HG02870 (cell line): Measurements from ENCODE around the gene MRPL52.
"Not testable (repeated sequence)": the region's sequence is repeated elsewhere in the genome, so short reads cannot be mapped to it uniquely, and the experiment has no call there.

Experiments
- ATAC-seq: cut with Tn5 transposase; IDR thresholded peaks from one replicate; pipeline ENCODE4 v1.9.1; 2021; ENCODE audit warnings: mild to moderate bottlenecking, moderate library complexity; ENCODE audit not compliant: unreplicated experiment

The MRPL52 gene

DNA sequence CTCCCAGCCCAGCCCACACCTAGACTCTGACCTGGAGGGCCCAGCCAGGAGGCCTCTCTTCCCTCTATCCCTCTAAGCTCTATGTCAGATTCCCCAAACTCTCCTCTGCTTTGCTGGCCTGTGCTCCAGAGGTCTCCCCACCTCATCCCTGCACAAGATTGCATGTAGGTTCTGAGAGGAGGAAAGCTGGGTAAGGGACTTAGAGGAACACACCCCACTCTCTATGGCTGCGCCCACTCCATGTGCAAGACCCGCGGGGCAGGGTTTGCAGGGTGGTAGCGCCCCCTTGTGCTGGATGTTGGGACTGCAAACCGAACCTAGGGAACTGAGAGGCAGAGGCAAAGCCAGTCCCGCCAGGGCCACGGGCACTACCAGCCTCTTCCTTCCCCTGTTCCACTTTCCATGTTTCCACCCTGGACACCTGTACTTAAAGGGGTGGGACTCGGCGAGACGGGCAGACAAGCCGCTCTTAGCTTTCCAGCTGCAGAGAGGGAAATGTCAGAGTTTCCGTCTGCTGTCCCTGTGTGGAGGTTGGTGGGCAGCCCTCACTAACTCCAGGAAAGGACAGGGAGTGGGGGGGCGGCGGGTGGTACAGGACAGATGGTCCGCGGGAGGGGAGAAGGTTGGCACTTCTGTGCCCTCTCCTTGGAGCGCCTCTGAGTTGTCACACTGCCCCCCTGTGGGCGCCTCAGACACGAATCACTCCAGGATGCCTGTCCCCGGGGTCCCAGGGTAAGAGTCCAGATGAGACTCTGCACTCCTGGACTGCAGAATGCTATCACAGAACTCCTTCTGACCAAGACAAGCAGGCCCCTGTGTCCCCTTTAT, 23.5 kb downstream of the MRPL52 start:
- ATAC-seq: peak; percentile 74

DNA sequence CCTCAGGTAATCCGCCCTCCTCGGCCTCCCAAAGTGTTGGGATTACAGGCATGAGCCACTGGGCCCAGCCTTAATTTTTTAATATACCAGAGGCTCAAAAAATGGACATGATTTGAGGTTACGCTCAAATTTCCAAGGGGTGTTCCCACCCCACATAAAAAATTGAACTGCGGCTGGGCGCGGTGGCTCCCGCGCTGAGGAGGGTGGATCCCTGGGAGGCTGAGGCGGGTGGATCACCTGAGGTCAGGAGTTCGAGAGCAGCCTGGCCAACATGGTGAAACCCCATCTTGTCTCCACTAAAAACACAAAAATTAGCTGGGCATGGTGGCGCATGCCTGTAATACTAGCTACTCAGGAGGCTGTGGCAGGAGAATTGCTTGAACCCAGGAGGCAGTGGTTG, 24.6 kb downstream of the MRPL52 start:
- not testable (repeated sequence) for ATAC-seq

DNA sequence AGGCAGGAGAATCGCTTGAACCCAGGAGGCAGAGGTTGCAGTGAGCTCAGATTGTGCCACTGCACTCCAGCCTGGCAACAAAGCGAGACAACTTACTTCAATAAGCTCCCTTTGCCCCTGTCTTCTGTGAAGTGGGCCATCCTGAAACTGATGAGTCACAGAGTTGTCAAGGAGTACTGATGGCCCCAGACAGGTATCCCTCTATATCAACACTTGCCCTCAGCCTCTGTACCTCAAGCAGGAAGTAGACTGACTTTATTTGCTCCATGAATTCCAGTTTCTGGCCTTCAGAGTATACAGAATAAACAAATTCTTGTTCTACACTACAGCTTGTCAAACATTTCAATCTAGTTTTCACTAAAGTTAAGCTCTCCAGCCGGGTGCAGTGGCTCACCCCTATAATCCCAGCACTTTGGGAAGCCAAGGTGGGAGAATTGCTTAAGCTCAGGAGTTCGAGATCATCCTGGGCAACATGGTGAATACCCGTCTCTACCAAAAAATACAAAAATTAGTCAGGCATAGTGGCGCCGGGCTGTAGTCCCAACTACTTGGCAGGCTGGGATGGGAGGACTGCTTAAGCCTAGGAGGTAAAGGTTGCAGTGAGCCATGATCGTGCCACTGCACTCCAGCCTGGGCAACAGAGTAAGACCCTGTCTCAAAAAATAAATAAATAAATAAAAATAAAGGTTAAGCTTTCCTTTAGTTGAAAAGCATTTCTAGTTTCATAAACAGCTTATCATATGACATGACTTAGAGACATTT, 25.5 kb downstream of the MRPL52 start:
- no peak for ATAC-seq

DNA sequence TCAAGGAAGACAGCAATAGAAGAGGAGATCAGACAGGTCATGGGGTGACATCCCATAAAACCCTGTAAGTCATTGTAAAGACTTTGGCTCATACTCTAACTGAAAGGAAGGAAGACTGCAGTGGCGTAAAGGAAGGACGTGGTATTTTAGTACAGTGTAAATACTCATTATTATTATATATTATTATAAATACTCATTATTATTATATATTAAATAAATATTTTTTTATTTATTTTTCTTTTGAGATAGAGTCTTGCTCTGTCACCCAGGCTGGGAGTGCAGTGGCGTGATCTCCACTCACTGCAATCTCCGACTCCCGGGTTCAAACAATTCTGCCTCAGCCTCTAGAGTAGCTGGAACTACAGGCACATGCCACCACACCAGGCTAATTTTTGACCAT, 26.7 kb downstream of the MRPL52 start:
- no peak for ATAC-seq

DNA sequence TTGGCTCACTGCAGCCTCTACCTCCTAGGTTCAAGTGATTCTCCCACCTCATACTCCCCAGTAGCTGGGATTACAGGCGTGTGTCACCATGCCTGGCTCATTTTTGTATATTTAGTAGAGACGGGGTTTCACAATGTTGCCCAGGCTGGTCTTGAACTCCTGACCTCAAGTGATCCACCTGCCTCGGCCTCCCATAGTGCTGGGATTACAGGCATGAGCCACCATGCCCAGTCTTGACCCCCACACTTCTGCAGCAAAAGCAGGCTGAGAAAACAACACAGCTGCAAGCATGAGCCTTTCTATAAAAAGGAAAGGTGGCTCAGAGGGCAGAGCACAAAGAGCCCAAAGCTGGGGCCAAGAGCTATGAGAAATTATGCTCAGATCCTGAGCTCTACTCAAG, 30.7 kb downstream of the MRPL52 start:
- not testable (repeated sequence) for ATAC-seq

DNA sequence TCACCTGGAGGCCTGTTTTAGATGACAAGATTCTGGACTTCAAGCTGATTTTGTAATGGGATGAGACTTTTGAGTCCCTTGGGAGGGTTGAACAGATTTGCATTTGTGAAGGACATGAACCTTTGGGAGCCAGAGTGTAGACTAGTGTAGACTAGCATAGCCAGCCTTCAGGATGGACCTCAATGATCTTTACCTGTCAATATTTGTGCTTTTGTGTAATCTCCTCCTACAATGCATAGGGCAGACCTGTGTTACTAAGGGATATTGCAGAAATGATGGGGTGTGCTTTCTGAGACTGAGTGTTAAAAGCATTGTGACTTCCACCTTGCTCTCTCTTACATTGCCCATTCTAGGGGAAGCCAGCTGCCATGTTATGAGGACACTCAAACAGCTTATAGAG, 32.0 kb downstream of the MRPL52 start:
- ATAC-seq: no peak

DNA sequence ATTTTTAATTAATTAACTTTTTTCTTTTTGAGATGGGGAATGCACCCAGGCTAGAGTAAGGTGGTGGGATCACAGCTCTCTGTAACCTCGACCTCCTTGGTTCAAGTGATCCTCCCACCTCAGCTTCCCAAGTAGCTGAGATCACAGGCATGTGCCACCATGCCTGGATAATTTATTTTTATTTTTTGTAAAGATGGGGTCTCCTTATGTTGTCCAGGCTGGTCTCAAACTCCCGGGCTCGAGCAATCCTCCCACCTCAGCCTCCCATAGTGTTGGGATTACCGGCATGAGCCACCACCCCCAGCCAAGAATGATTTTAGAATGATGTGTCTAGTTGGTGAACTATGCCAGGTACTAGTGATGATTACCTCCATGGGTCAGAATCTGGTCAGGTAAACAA, 35.3 kb downstream of the MRPL52 start:
- no peak for ATAC-seq

DNA sequence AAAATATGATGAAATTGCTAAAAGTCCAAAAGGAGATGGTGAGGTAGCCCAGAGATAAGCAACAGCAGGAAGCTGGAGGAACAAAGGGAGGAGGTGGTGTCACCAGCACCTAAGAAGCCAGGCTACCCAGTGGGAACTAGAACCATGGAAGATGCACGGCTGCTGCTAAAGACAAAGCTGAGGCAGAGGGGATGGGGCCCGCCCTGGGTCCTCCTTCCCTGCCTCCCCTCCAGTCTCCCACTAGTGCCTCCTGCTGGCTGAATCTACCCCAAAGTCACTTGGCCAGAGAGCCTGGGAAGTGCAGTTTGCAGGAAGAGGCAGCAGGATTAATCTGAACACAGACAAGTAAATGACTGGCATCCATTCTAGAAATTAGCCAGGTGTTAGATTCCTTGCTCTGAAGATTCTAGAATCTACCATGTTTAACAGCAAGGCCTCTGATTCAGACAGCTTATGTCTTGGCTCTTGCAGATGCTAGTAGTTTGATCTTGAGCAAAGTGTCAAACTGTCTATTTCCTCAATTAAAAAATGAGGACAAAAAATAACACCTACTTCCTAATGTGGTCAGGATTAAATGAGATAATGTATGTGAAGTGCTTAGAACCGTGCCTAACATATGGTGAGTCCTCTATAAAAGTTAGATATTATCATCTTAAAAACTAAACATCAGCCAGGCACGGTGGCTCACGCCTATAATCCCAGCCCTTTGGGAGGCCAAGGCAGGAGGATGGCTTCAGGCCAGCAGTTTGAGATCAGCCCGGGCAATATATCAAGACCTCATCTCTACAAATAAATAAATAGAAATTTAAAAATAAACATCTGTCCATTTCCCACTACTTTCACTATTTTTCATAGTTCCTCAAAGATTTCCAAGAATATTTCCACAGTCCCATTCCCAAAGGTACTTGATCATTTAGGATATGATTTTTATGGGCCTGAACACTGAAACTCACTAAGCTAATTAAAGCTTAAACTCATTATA, 36.0 kb downstream of the MRPL52 start:
- ATAC-seq: no peak

DNA sequence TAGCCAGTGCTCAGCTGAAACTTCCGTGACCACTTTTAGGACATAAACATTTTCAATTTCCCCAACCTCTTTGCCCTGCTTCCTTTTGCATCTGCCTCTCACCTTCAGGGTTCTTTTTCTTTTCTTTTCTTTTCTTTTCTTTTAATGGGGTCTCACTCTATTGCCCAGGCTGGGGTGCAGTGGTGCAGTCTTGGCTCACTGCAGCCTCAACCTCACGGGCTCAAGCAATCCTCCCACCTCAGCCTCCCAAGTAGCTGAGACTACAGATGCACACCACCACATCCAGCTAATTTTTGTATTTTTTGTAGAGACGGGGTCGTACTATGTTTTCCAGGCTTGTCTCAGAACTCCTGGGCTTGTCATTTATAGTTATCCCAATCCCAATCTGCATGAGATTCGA, 37.2 kb downstream of the MRPL52 start:
- no peak for ATAC-seq

DNA sequence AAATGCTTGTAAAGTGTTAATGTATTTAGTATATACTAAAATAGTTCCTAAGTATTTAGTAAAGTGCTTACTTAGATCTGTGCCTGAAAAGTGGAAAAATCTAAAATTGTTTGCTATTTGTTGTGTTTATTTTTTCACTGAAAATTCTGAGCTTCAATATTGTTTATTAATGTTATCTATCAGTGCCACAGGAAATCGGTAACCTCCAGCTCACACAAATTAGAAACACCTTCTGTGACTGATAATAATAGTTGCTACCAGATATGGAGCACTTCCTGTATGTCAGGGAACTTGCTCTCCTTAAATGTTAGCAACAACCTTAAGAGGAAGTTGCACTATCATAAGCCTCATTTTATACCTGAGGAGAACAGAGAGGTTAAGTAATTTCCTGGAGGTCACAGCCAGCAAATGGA, 41.1 kb downstream of the MRPL52 start:
- ATAC-seq: peak; percentile 44

DNA sequence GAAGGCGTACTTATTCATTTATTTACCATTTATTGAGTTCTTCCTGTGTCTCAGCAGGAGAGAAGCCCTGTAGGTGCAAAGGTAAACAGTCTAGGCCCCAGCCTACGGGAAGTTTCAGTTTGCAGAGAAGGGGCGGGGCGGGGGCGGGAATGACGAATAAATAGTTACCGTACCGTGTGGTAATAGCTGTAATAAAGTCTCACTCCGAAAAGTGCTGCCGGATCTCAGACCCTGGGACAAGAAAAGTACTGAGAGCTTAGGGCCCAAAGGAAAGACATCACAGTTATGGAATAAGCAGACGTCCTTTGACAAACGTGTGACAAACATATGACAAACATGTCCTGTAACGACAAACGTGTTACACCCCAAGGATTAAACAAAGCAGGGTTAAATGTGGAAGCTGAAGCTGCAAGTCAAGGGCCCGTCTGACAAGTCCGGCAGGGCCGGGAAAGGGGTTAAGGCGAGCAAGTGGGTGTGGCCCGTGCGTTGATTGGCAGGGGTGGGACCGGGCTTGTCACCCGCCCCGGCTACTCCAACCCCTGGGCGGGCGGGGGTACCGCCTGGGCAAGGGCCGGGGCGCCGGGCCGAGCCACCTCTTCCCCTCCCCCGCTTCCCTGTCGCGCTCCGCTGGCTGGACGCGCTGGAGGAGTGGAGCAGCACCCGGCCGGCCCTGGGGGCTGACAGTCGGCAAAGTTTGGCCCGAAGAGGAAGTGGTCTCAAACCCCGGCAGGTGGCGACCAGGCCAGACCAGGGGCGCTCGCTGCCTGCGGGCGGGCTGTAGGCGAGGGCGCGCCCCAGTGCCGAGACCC, 41.7 kb downstream of the MRPL52 start, which contains the start of gene LRP10:
Gene LRP10, plus strand, starts transcription at position 517 of the 809 bp plus-strand sequence. CDS start 564 bp downstream, outside the sequence.
- peak; percentile 65 for ATAC-seq

DNA sequence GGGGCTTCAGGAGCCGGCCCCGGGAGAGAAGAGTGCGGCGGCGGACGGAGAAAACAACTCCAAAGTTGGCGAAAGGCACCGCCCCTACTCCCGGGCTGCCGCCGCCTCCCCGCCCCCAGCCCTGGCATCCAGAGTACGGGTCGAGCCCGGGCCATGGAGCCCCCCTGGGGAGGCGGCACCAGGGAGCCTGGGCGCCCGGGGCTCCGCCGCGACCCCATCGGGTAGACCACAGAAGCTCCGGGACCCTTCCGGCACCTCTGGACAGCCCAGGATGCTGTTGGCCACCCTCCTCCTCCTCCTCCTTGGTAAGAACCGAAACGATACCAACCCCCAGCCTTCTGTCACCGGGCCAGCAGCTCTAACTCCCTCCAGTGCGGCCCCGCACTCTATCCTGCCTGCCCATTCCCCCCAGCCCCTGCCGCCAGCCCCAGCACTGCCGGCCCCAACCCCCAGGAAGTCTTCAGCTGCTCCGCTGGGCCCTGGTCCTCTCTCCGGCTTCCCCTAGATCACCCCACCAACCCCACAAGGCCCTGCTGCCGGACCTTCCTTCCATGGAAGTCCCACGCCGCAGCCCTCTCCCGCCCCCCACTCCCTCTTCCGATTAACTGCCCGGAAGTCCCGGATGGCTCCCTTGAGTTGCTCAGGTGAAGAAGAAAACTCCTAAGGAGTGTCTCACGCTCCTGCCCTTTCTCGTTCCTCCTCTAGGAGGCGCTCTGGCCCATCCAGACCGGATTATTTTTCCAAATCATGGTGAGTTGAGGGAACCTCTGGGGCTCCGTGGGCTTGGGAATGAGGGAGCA, 42.5 kb downstream of the MRPL52 start:
- ATAC-seq: peak; percentile 31

DNA sequence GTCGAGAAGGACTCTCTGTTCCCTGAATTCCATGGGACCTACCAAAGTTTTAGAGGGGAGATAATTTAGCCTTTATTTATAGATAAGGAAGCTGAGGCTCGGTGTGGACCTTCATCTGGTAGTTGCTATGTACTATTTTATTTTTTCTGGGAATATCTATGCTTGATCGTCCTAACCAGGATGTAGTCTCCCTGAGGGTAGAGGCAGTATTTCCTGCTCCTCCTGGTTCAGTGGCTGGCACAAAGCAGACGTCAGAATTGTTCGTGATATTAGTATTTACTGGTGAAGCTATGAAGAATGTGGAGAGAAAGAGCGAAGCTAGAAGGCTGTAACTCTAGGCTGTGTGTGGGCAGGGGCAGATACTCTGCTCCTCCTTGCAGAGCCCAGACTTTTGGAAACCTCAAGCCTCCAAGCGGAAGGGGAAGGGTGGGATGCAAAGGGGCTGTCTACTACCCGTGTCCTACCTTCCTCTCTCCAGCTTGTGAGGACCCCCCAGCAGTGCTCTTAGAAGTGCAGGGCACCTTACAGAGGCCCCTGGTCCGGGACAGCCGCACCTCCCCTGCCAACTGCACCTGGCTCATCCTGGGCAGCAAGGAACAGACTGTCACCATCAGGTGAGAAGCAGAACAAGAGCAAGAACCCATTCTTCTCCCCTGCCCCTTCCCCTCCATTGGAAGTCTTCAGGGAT, 43.3 kb downstream of the MRPL52 start:
- ATAC-seq: no peak

DNA sequence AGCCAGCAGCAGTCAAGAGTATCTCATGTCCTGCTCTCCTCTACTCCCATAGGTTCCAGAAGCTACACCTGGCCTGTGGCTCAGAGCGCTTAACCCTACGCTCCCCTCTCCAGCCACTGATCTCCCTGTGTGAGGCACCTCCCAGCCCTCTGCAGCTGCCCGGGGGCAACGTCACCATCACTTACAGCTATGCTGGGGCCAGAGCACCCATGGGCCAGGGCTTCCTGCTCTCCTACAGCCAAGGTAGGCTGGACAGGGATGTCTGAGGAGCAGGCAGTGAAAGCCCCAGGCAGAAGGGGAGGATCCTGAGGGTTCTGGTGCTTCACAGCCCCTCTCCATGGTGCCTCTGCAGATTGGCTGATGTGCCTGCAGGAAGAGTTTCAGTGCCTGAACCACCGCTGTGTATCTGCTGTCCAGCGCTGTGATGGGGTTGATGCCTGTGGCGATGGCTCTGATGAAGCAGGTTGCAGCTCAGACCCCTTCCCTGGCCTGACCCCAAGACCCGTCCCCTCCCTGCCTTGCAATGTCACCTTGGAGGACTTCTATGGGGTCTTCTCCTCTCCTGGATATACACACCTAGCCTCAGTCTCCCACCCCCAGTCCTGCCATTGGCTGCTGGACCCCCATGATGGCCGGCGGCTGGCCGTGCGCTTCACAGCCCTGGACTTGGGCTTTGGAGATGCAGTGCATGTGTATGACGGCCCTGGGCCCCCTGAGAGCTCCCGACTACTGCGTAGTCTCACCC, 45.5 kb downstream of the MRPL52 start:
- no peak for ATAC-seq

DNA sequence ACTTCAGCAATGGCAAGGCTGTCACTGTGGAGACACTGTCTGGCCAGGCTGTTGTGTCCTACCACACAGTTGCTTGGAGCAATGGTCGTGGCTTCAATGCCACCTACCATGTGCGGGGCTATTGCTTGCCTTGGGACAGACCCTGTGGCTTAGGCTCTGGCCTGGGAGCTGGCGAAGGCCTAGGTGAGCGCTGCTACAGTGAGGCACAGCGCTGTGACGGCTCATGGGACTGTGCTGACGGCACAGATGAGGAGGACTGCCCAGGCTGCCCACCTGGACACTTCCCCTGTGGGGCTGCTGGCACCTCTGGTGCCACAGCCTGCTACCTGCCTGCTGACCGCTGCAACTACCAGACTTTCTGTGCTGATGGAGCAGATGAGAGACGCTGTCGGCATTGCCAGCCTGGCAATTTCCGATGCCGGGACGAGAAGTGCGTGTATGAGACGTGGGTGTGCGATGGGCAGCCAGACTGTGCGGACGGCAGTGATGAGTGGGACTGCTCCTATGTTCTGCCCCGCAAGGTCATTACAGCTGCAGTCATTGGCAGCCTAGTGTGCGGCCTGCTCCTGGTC, 46.1 kb downstream of the MRPL52 start:
- no peak for ATAC-seq

DNA sequence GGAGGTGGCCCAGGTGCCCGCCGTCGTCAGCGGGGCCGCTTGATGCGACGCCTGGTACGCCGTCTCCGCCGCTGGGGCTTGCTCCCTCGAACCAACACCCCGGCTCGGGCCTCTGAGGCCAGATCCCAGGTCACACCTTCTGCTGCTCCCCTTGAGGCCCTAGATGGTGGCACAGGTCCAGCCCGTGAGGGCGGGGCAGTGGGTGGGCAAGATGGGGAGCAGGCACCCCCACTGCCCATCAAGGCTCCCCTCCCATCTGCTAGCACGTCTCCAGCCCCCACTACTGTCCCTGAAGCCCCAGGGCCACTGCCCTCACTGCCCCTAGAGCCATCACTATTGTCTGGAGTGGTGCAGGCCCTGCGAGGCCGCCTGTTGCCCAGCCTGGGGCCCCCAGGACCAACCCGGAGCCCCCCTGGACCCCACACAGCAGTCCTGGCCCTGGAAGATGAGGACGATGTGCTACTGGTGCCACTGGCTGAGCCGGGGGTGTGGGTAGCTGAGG, 47.4 kb downstream of the MRPL52 start:
- ATAC-seq: no peak
